ENCODE measurements around the gene TUBG1.

The TUBG1 gene

GRCh38 chr17:42660692-42661345, 51.3 kb downstream of the TUBG1 start:
- no peak for TF ChIP-seq CTCF (IDR thresholded peaks at IDR 0.05; ENCODE audit: low read depth, low read length, missing control alignments)
- Histone ChIP-seq H3K36me3 (replicated peaks) (peaks cover 9% of the 10 kb centered on the region), H3K27ac (no peak overlapping the region), H3K4me3 (ENCODE audit: low read depth, low read length) (no peak overlapping the region), H3K27me3 (replicated peaks) (no peaks in the 10 kb centered on the region)
- DNase-seq: no peak
- in situ Hi-C loops (cut with HindIII; ENCODE audit: low pct_ligation_motif_present, low sequenced_read_pairs): loop anchor here (10.0 kb wide), 1 partner anchor 56 kb away; the partner anchor contains the start of genes RETREG3 and TUBG1
